Measurements from ENCODE around the gene TTLL11.

- TF ChIP-seq CTCF (conservative IDR thresholded peaks at IDR 0.05), result no peak
- no peak for TF ChIP-seq ZFX (IDR thresholded peaks at IDR 0.05)
Measured at GRCh38 chr9:121865060-121865459, 228.0 kb downstream of the TTLL11 start.

All from C4-2B (cell line).